IMR-90 (cell line): ENCODE results near the gene ARAP3. TPM values are rescaled to one million over a fixed set of nuclear protein-coding genes. Genes with fewer than 3 reads are reported as not detected.

ENCODE experiments used
- ATAC-seq: fragments of 200-7000 bp; cut with Tn5 transposase; 2 replicates; pipeline ENCODE4 v1.9.1; 2020; ENCODE audit warnings: low read depth, mild to moderate bottlenecking, moderate library complexity
- BruUV-seq: library from RNA; stranded (reverse); fragments of 400-500 nt; replicated peaks from 2 replicates; lab custom pipeline; 2021; lab: Mats Ljungman, UMichigan
- CTCF ChIA-PET: fragments of 300-600 bp; formaldehyde crosslinking; extraction: SDS; loops from one replicate; lab custom pipeline; 2021; ENCODE audit warnings: antibody characterized with exemption; lab: Yijun Ruan, JAX
- POLR2A ChIA-PET: fragments of 300-600 bp; sonication (Branson Sonifier 250); formaldehyde crosslinking; loops from one replicate; lab custom pipeline; 2022; ENCODE audit warnings: antibody characterized with exemption; ENCODE audit not compliant: unreplicated experiment; lab: Charles Lee
- DNase-seq: peaks from one replicate; pipeline ENCODE4 v3.0.0; 2013
- H2AFZ ChIP-seq: replicated peaks from 2 replicates; pipeline ENCODE3; 2013; ENCODE audit warnings: low read length, mild to moderate bottlenecking; ENCODE audit not compliant: poor library complexity
- H2AK5ac ChIP-seq: 2 replicates; pipeline ENCODE4 v1.6.1; 2013; ENCODE audit warnings: low read depth, low read length, inconsistent platforms
- H2AK9ac ChIP-seq: replicated peaks from 2 replicates; pipeline ENCODE3; 2013; ENCODE audit warnings: mild to moderate bottlenecking, low read depth, low read length, moderate library complexity; ENCODE audit not compliant: poor library complexity
- H2BK120ac ChIP-seq: 2 replicates; pipeline ENCODE4 v1.6.1; 2013; ENCODE audit warnings: low read depth, low read length, inconsistent platforms
- H2BK15ac ChIP-seq: 3 replicates; pipeline ENCODE4 v1.6.1; 2013; ENCODE audit warnings: low read depth, low read length, inconsistent platforms
- H2BK20ac ChIP-seq: 2 replicates; pipeline ENCODE4 v1.6.1; 2013; ENCODE audit warnings: low read depth, mild to moderate bottlenecking, inconsistent platforms, low read length, moderate library complexity
- H2BK5ac ChIP-seq: 2 replicates; pipeline ENCODE4 v1.6.1; 2013; ENCODE audit warnings: mild to moderate bottlenecking, low read depth, low read length, inconsistent platforms; ENCODE audit not compliant: poor library complexity, severe bottlenecking
- H3K14ac ChIP-seq: replicated peaks from 2 replicates; pipeline ENCODE4 v1.6.1; 2013; ENCODE audit warnings: low read depth, low read length, inconsistent platforms
- H3K18ac ChIP-seq: 2 replicates; pipeline ENCODE4 v1.6.1; 2013; ENCODE audit warnings: low read depth, low read length, control low read depth
- H3K23ac ChIP-seq: 2 replicates; pipeline ENCODE4 v1.6.1; 2013; ENCODE audit warnings: low read depth, low read length, inconsistent platforms
- H3K27ac ChIP-seq: 2 replicates; pipeline ENCODE4 v1.5.1; 2013; ENCODE audit warnings: mild to moderate bottlenecking, control low read depth, low read length; ENCODE audit not compliant: insufficient read depth
- H3K27me3 ChIP-seq: 2 replicates; pipeline ENCODE4 v1.6.1; 2013; ENCODE audit warnings: low read length; ENCODE audit not compliant: control insufficient read depth, insufficient read depth
- H3K36me3 ChIP-seq: 2 replicates; pipeline ENCODE4 v1.6.1; 2013; ENCODE audit warnings: low read length, mixed read lengths; ENCODE audit not compliant: control insufficient read depth, insufficient read depth
- H3K4ac ChIP-seq: 2 replicates; pipeline ENCODE4 v1.6.1; 2013; ENCODE audit warnings: low read depth, low read length, inconsistent platforms
- H3K4me1 ChIP-seq: 2 replicates; pipeline ENCODE4 v1.6.1; 2013; ENCODE audit warnings: low read length, mixed read lengths; ENCODE audit not compliant: control insufficient read depth, insufficient read depth
- H3K4me2 ChIP-seq: 2 replicates; pipeline ENCODE4 v1.6.1; 2013; ENCODE audit warnings: low read depth, mild to moderate bottlenecking, control low read depth, low read length, moderate library complexity
- H3K4me3 ChIP-seq: 2 replicates; pipeline ENCODE4 v1.5.1; 2013; ENCODE audit warnings: low read depth, mild to moderate bottlenecking, control low read depth, low read length, moderate library complexity; ENCODE audit not compliant: insufficient read depth
- H3K56ac ChIP-seq: 2 replicates; pipeline ENCODE4 v1.6.1; 2013; ENCODE audit warnings: low read length, inconsistent platforms; ENCODE audit not compliant: insufficient read depth; ENCODE audit errors: extremely low read depth
- H3K79me1 ChIP-seq, 2 experiments: 2 replicates each; pipeline ENCODE4 v1.6.1; 2013; ENCODE audit warnings: low read length in 2 of 2, inconsistent platforms in 1 of 2, low read depth in 1 of 2
- H3K9ac ChIP-seq: 2 replicates; pipeline ENCODE4 v1.6.1; 2013; ENCODE audit warnings: low read depth, low read length, control low read depth
- H3K9me1 ChIP-seq: 2 replicates; pipeline ENCODE4 v1.6.1; 2013; ENCODE audit warnings: low read length, inconsistent platforms; ENCODE audit not compliant: insufficient read depth
- H3K9me3 ChIP-seq: 2 replicates; pipeline ENCODE4 v1.6.1; 2013; ENCODE audit warnings: low read length; ENCODE audit not compliant: control insufficient read depth, insufficient read depth
- H4K20me1 ChIP-seq: 2 replicates; pipeline ENCODE4 v1.6.1; 2013; ENCODE audit warnings: low read length, inconsistent platforms; ENCODE audit not compliant: insufficient read depth
- H4K5ac ChIP-seq: 2 replicates; pipeline ENCODE4 v1.6.1; 2013; ENCODE audit warnings: mild to moderate bottlenecking, low read depth, low read length, control low read depth
- H4K8ac ChIP-seq, 2 experiments: 2 replicates each; pipeline ENCODE4 v1.6.1; 2013; ENCODE audit warnings: low read depth in 2 of 2, low read length in 2 of 2, control low read depth in 1 of 2, inconsistent platforms in 1 of 2
- H4K91ac ChIP-seq: 2 replicates; pipeline ENCODE4 v1.6.1; 2013; ENCODE audit warnings: low read depth, low read length, inconsistent platforms; ENCODE audit not compliant: insufficient read depth
- MXI1 ChIP-seq: IDR thresholded peaks from 2 replicates; pipeline ENCODE4 v1.6.1; 2012; ENCODE audit warnings: low read depth, mild to moderate bottlenecking, low read length, moderate library complexity, borderline replicate concordance
- NFE2L2 ChIP-seq: fragments of 150-350 bp; IDR thresholded peaks from 2 replicates; pipeline ENCODE4 v1.6.1; 2016; ENCODE audit warnings: low read depth, mild to moderate bottlenecking, low read length
- RAD21 ChIP-seq: IDR thresholded peaks from 2 replicates; pipeline ENCODE4 v1.6.1; 2012; ENCODE audit warnings: low read length, improper control_type of control experiment
- RCOR1 ChIP-seq: IDR thresholded peaks from 2 replicates; pipeline ENCODE4 v1.6.1; 2012; ENCODE audit warnings: mild to moderate bottlenecking, low read length, improper control_type of control experiment; ENCODE audit not compliant: insufficient replicate concordance
- WGBS, 2 experiments: methylation state at CpG; one replicate each; pipeline versions ENCODE4 v1.1.5 to v1.1.7; 2013; ENCODE audit warnings: missing lambda C conversion rate in 2 of 2; ENCODE audit not compliant: insufficient read length in 1 of 2; ENCODE audit errors: extremely low coverage in 2 of 2; 5-methylcytosine and 5-hydroxymethylcytosine counted together
- dilution Hi-C: fragments of 300-500 bp; cut with HindIII; formaldehyde crosslinking; loops from one replicate; pipeline ENCODE4 v1.14.3; 2018; ENCODE audit warnings: low sequenced_read_pairs; ENCODE audit not compliant: unreplicated experiment
- in situ Hi-C: fragments of 300-500 bp; cut with MboI; formaldehyde crosslinking; loops from 3 replicates; pipeline ENCODE4 v1.14.3; 2019; ENCODE audit warnings: low sequenced_read_pairs, inconsistent platforms, mixed read lengths
- intact Hi-C: fragments of 100-400 bp; cut with micrococcal nuclease; formaldehyde crosslinking; loops from 2 replicates; pipeline ENCODE4 v1.10.0; 2022
- polyA plus RNA-seq, 3 experiments: library from polyadenylated mRNA; depleted of rRNA; stranded (reverse); fragments of >200 nt; gene quantifications; 2 replicates each; pipeline ENCODE4 v1.2.3, GENCODE V29; 2012; ENCODE audit warnings: low replicate concordance in 1 of 3
- total RNA-seq: library from RNA; depleted of rRNA; stranded (reverse); fragments of >200 nt; gene quantifications from 2 replicates; pipeline ENCODE4 v1.2.3, GENCODE V29; 2012
- TF ChIP-seq, protein P1 (sequence below): conservative IDR thresholded peaks from 2 replicates; pipeline ENCODE4 v1.5.1; 2012; ENCODE audit warnings: mild to moderate bottlenecking, low read depth, low read length, improper control_type of control experiment
- TF ChIP-seq, protein P2 (sequence below): fragments of 150-350 bp; IDR thresholded peaks from 2 replicates; pipeline ENCODE4 v1.6.1; 2016; ENCODE audit warnings: low read depth, mild to moderate bottlenecking, low read length, moderate library complexity, borderline replicate concordance
- TF ChIP-seq, protein P3 (sequence below): fragments of 150-350 bp; IDR thresholded peaks from 2 replicates; pipeline ENCODE4 v1.6.1; 2017; ENCODE audit warnings: mild to moderate bottlenecking, antibody characterized with exemption, low read length, low read depth

ARAP3 gene
- total and polyA plus RNA-seq, 2 of the 4 experiments (the other 2 are of a cell fraction): 2.2 to 6.9 TPM

DNA sequence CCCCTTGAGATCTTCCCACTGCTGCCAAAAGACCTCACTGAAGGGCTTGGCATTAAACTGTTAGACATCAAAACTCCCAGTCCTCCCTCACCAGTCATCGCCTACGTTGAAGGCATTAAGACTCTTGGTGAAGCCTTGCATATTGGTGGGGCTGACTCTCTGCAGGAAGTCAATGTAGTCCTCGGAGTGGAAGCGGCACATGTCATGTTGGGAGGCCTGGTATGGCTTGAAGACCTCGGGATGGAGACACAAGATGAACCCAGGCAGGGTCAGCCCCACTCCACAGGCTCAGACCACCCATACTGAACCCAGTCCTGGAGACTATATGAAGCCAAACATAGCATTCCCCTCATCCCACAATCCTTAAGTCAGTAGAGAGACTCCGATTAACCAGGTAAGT, 47.3 kb downstream of the ARAP3 start:
- H3K79me1 ChIP-seq: peaks cover 35 to 53% of the 10 kb centered on the region in 2 experiments
- no peak overlapping the region for H3K4me2 ChIP-seq
- intact Hi-C loops (no loop called here), dilution Hi-C loops (no loop called here), in situ Hi-C loops (no loop called here)
- H4K5ac ChIP-seq: no peak overlapping the region
- peaks cover 27% of the 10 kb centered on the region for H4K20me1 ChIP-seq
- no peak overlapping the region for H3K27ac ChIP-seq
- no peak overlapping the region for H4K8ac ChIP-seq
- H2AK5ac ChIP-seq: no peak overlapping the region
- no peak overlapping the region for H2BK5ac ChIP-seq
- no peak overlapping the region for H4K91ac ChIP-seq
- ChIA-PET CTCF (interaction anchor here (2.8 kb wide), 2 partner anchors 15 to 43 kb away, joined by 13 to 17 read pairs; partner anchors contain the start of gene DIAPH1), POLR2A (no interaction called here)
- H3K56ac ChIP-seq: no peak overlapping the region
- no peak overlapping the region for H3K14ac ChIP-seq
- no peak for ATAC-seq
- H3K36me3 ChIP-seq: peaks cover 13% of the 10 kb centered on the region
- BruUV-seq: no TSS peak
- H3K9ac ChIP-seq: no peak overlapping the region
- DNase-seq: no peak
- no peak overlapping the region for H2BK15ac ChIP-seq
- H2BK120ac ChIP-seq: no peak overlapping the region
- peaks cover 33% of the 10 kb centered on the region for H3K9me1 ChIP-seq
- H3K4ac ChIP-seq: no peak overlapping the region
- peaks cover 12% of the 10 kb centered on the region for H3K4me1 ChIP-seq
- TF ChIP-seq, protein P1, sequence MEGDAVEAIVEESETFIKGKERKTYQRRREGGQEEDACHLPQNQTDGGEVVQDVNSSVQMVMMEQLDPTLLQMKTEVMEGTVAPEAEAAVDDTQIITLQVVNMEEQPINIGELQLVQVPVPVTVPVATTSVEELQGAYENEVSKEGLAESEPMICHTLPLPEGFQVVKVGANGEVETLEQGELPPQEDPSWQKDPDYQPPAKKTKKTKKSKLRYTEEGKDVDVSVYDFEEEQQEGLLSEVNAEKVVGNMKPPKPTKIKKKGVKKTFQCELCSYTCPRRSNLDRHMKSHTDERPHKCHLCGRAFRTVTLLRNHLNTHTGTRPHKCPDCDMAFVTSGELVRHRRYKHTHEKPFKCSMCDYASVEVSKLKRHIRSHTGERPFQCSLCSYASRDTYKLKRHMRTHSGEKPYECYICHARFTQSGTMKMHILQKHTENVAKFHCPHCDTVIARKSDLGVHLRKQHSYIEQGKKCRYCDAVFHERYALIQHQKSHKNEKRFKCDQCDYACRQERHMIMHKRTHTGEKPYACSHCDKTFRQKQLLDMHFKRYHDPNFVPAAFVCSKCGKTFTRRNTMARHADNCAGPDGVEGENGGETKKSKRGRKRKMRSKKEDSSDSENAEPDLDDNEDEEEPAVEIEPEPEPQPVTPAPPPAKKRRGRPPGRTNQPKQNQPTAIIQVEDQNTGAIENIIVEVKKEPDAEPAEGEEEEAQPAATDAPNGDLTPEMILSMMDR: no peak
- TF ChIP-seq NFE2L2 (no peak), MXI1 (no peak), RAD21 (no peak), RCOR1 (no peak)
- TF ChIP-seq, protein P2, sequence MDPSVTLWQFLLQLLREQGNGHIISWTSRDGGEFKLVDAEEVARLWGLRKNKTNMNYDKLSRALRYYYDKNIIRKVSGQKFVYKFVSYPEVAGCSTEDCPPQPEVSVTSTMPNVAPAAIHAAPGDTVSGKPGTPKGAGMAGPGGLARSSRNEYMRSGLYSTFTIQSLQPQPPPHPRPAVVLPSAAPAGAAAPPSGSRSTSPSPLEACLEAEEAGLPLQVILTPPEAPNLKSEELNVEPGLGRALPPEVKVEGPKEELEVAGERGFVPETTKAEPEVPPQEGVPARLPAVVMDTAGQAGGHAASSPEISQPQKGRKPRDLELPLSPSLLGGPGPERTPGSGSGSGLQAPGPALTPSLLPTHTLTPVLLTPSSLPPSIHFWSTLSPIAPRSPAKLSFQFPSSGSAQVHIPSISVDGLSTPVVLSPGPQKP: no peak
- TF ChIP-seq, protein P3, sequence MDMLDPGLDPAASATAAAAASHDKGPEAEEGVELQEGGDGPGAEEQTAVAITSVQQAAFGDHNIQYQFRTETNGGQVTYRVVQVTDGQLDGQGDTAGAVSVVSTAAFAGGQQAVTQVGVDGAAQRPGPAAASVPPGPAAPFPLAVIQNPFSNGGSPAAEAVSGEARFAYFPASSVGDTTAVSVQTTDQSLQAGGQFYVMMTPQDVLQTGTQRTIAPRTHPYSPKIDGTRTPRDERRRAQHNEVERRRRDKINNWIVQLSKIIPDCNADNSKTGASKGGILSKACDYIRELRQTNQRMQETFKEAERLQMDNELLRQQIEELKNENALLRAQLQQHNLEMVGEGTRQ: no peak
- H3K27me3 ChIP-seq: no peaks in the 10 kb centered on the region
- 100% methylated on average over 1 of the region's 6 CpGs; no CpG with 5 or more reads in 1 of the 2 experiments for WGBS, 2 experiments
- H3K23ac ChIP-seq: peak overlapping the region; percentile 44
- H2AFZ ChIP-seq: no peak overlapping the region
- H2BK20ac ChIP-seq: no peak overlapping the region
- no peak overlapping the region for H2AK9ac ChIP-seq
- H3K4me3 ChIP-seq: no peak overlapping the region
- no peaks in the 10 kb centered on the region for H3K9me3 ChIP-seq
- no peak overlapping the region for H3K18ac ChIP-seq
